Panc1 (cell line): Measurements from ENCODE around the gene NAT16. TPM values are rescaled to one million over a fixed set of nuclear protein-coding genes. Genes with fewer than 3 reads are reported as not detected.

Source experiments
- ATAC-seq: fragments of 200-7000 bp; cut with Tn5 transposase; 2 replicates; pipeline ENCODE4 v1.9.1; 2020; ENCODE audit warnings: mild to moderate bottlenecking, moderate library complexity
- BruUV-seq: library from RNA; stranded (reverse); fragments of 400-500 nt; replicated peaks from 2 replicates; lab custom pipeline; 2021; lab: Mats Ljungman, UMichigan
- CTCF ChIA-PET: fragments of 300-600 bp; sonication (Branson Sonifier 250); formaldehyde crosslinking; loops from one replicate; lab custom pipeline; 2022; ENCODE audit warnings: antibody characterized with exemption; lab: Charles Lee
- POLR2A ChIA-PET: fragments of 300-600 bp; sonication (Branson Sonifier 250); formaldehyde crosslinking; loops from one replicate; lab custom pipeline; 2022; ENCODE audit warnings: antibody characterized with exemption; lab: Charles Lee
- DNase-seq: peaks from one replicate; pipeline ENCODE4 v3.0.0-alpha.2; 2010; ENCODE audit warnings: low read depth, low spot score
- H3K27ac ChIP-seq: 2 replicates; pipeline ENCODE4 v1.5.1; 2011; ENCODE audit warnings: mild to moderate bottlenecking, low read length, inconsistent platforms
- H3K27me3 ChIP-seq: fragments of 200-500 bp; sonication (Bioruptor generic); 2 replicates; pipeline ENCODE4 v1.6.0; 2014; ENCODE audit warnings: low read length, inconsistent platforms; ENCODE audit not compliant: control insufficient read depth, insufficient read depth
- H3K36me3 ChIP-seq: fragments of 200-500 bp; sonication (Bioruptor generic); 2 replicates; pipeline ENCODE4 v1.5.1; 2014; ENCODE audit warnings: inconsistent platforms, mild to moderate bottlenecking, low read length, moderate library complexity; ENCODE audit not compliant: control insufficient read depth, insufficient read depth
- H3K4me1 ChIP-seq: 2 replicates; pipeline ENCODE4 v1.5.1; 2011; ENCODE audit warnings: inconsistent platforms, mild to moderate bottlenecking, low read length, moderate library complexity; ENCODE audit not compliant: control insufficient read depth, insufficient read depth
- H3K4me3 ChIP-seq, 2 experiments: 2 replicates each; pipeline ENCODE4 v1.5.1; 2011 to 2012; ENCODE audit warnings: low read depth in 2 of 2, low read length in 2 of 2, mild to moderate bottlenecking in 2 of 2, inconsistent platforms in 1 of 2, moderate library complexity in 1 of 2
- H3K9me3 ChIP-seq: fragments of 200-500 bp; sonication (Bioruptor generic); 2 replicates; pipeline ENCODE4 v1.5.1; 2014; ENCODE audit warnings: low read depth, mild to moderate bottlenecking, inconsistent platforms, low read length, moderate library complexity; ENCODE audit not compliant: control insufficient read depth, insufficient read depth
- POLR2AphosphoS5 ChIP-seq: IDR thresholded peaks from 2 replicates; pipeline ENCODE4 v1.6.1; 2012; ENCODE audit warnings: mild to moderate bottlenecking, low read depth, low read length, moderate library complexity
- SIN3A ChIP-seq: IDR thresholded peaks from 2 replicates; pipeline ENCODE4 v1.6.1; 2012; ENCODE audit warnings: low read depth, mild to moderate bottlenecking, low read length, moderate library complexity, borderline replicate concordance; ENCODE audit not compliant: insufficient read depth
- TCF7L2 ChIP-seq: IDR thresholded peaks from 2 replicates; pipeline ENCODE4 v1.6.1; 2011; ENCODE audit warnings: mild to moderate bottlenecking, low read depth, low read length, inconsistent platforms
- in situ Hi-C: cut with HindIII; loops from 2 replicates; pipeline ENCODE4 v1.10.0; 2016; ENCODE audit warnings: low sequenced_read_pairs, low pct_unique_long_range_greater_than_20kb
- intact Hi-C: fragments of 100-400 bp; cut with micrococcal nuclease; formaldehyde crosslinking; loops from one replicate; pipeline ENCODE4 v1.10.0; 2022; ENCODE audit not compliant: unreplicated experiment
- total RNA-seq: library from RNA; stranded (reverse); gene quantifications from one replicate; pipeline ENCODE4 v1.2.1, GENCODE V29; 2021; ENCODE audit not compliant: unreplicated experiment
- TF ChIP-seq, protein P1 (sequence below), 2 experiments: IDR thresholded peaks; 2 replicates each; pipeline ENCODE4 v1.6.1; 2011 to 2012; ENCODE audit warnings: low read depth in 2 of 2, control low read depth in 1 of 2, low read length in 1 of 2, mild to moderate bottlenecking in 1 of 2, moderate library complexity in 1 of 2; ENCODE audit not compliant: insufficient read depth in 1 of 2
- TF ChIP-seq, protein P2 (sequence below): fragments of 450-650 bp; IDR thresholded peaks from 2 replicates; pipeline ENCODE4 v1.5.1; 2017; ENCODE audit warnings: mild to moderate bottlenecking

NAT16 gene
- total RNA-seq, 1 experiment from 2014 or later: 0.15 TPM

DNA sequence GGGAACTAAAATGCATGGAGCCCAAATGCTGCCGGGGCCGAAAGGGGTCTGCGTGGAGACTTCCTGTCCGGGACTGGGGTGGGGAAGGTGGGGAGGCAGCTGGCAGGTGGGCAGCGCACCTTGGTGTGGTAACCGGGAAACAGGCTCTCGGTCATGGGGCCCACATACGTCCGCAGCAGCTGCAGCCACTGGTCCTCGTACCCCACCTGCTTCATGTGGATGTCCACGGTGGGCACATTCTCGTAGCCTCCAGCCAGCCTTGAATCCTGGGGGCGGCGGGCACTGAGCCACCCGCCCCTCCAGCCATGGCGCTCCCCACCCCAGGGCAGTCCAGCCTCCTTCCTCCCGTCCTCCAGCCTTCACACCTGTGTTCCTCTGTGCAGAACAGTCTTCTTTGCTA is 27.4 kb upstream of the NAT16 start:
- no peaks in the 10 kb centered on the region for H3K36me3 ChIP-seq
- no peaks in the 10 kb centered on the region for H3K9me3 ChIP-seq
- H3K4me1 ChIP-seq: no peaks in the 10 kb centered on the region
- TF ChIP-seq, protein P1, sequence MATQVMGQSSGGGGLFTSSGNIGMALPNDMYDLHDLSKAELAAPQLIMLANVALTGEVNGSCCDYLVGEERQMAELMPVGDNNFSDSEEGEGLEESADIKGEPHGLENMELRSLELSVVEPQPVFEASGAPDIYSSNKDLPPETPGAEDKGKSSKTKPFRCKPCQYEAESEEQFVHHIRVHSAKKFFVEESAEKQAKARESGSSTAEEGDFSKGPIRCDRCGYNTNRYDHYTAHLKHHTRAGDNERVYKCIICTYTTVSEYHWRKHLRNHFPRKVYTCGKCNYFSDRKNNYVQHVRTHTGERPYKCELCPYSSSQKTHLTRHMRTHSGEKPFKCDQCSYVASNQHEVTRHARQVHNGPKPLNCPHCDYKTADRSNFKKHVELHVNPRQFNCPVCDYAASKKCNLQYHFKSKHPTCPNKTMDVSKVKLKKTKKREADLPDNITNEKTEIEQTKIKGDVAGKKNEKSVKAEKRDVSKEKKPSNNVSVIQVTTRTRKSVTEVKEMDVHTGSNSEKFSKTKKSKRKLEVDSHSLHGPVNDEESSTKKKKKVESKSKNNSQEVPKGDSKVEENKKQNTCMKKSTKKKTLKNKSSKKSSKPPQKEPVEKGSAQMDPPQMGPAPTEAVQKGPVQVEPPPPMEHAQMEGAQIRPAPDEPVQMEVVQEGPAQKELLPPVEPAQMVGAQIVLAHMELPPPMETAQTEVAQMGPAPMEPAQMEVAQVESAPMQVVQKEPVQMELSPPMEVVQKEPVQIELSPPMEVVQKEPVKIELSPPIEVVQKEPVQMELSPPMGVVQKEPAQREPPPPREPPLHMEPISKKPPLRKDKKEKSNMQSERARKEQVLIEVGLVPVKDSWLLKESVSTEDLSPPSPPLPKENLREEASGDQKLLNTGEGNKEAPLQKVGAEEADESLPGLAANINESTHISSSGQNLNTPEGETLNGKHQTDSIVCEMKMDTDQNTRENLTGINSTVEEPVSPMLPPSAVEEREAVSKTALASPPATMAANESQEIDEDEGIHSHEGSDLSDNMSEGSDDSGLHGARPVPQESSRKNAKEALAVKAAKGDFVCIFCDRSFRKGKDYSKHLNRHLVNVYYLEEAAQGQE (IDR thresholded peaks at IDR 0.05; ENCODE audit: insufficient read depth in 1 of 2, low read depth in 2 of 2, low read length in 1 of 2): no peak
- TF ChIP-seq TCF7L2 (no peak), SIN3A (no peak), POLR2AphosphoS5 (no peak)
- TF ChIP-seq, protein P2, sequence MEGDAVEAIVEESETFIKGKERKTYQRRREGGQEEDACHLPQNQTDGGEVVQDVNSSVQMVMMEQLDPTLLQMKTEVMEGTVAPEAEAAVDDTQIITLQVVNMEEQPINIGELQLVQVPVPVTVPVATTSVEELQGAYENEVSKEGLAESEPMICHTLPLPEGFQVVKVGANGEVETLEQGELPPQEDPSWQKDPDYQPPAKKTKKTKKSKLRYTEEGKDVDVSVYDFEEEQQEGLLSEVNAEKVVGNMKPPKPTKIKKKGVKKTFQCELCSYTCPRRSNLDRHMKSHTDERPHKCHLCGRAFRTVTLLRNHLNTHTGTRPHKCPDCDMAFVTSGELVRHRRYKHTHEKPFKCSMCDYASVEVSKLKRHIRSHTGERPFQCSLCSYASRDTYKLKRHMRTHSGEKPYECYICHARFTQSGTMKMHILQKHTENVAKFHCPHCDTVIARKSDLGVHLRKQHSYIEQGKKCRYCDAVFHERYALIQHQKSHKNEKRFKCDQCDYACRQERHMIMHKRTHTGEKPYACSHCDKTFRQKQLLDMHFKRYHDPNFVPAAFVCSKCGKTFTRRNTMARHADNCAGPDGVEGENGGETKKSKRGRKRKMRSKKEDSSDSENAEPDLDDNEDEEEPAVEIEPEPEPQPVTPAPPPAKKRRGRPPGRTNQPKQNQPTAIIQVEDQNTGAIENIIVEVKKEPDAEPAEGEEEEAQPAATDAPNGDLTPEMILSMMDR: no peak
- POLR2A ChIA-PET: interaction anchor here (0.6 kb wide), 1 partner anchor 33 kb away, joined by 6 read pairs; no protein-coding TSS in a partner anchor
- BruUV-seq: no TSS peak
- DNase-seq: no peak
- H3K27ac ChIP-seq: no peak overlapping the region
- no peak for ATAC-seq
- H3K27me3 ChIP-seq: no peaks in the 10 kb centered on the region
- in situ Hi-C loops (no loop called here), intact Hi-C loops (no loop called here)
- CTCF ChIA-PET: no interaction called here
- H3K4me3 ChIP-seq: no peak overlapping the region

DNA sequence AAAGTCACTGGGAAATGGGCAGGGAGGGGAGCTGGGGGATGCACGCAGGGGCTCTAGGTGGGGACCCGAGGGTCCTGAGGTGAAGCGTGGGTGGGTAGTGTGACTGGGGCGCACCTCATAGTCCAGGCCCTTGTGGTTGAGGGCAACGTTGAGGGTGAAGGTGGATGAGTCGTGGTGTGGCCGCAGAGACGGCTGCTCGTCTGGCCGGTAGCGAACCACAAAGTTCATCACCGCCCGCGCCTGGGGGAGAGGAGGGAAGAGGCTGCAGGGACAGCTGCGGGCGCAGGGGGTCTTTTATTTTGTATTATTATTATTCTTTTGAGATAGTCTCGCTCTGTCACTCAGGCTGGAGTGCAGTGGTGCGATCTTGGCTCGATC is 26.6 kb upstream of the NAT16 start:
- Histone ChIP-seq H3K4me1 (no peaks in the 10 kb centered on the region), H3K36me3 (no peaks in the 10 kb centered on the region), H3K27me3 (no peaks in the 10 kb centered on the region), H3K9me3 (no peaks in the 10 kb centered on the region), H3K4me3 (no peak overlapping the region), H3K27ac (no peak overlapping the region)
- ChIA-PET POLR2A (no interaction called here), CTCF (no interaction called here)
- DNase-seq (no peak), ATAC-seq (no peak)
- in situ Hi-C loops (no loop called here), intact Hi-C loops (no loop called here)
- no TSS peak for BruUV-seq
- no peak for TF ChIP-seq TCF7L2
- no peak for TF ChIP-seq POLR2AphosphoS5
- TF ChIP-seq SIN3A: no peak

DNA sequence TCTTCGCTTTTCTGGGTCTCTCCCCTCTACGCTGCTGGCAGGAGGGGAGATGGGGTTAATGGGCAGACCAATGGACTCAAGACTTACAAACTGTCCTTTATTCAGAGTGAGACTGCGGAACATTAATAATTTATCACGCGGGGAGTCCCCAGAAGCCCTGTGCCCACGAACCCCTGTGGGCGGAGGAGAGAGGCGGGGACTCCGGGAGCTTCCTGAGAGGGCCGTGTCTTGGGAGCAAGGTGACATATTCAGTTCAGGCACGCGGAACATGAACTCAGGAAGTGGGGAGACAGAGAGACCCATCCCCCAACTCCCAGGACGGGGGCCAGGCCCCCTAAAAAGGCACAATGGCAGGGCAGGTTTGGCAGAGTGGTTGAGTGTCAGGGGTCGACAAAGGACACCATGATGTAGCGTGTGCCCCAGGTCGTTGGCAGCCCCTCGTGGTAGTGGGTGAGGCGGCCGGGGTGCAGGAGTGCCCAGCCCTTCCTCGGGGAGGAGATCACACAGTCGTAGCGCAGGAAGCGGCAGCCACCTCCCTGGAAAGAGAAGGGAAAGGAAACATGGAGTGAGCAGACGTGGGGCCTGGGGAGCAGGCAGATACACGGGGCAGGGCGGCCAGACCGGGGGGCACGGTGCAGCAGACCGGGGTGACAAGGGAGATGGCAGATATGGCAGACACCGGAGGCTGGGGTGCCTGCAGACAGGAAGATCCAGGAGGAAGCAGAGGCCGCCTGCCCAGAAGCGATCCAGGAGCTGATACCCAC is 26.0 kb upstream of the NAT16 start:
- Histone ChIP-seq H3K4me1 (no peaks in the 10 kb centered on the region), H3K4me3 (no peak overlapping the region), H3K27ac (no peak overlapping the region), H3K9me3 (no peaks in the 10 kb centered on the region), H3K36me3 (no peaks in the 10 kb centered on the region), H3K27me3 (no peaks in the 10 kb centered on the region)
- DNase-seq (no peak), ATAC-seq (no peak)
- ChIA-PET CTCF (no interaction called here), POLR2A (no interaction called here)
- TF ChIP-seq TCF7L2 (no peak), SIN3A (no peak), POLR2AphosphoS5 (no peak)
- TF ChIP-seq, protein P1 (IDR thresholded peaks at IDR 0.05; ENCODE audit: insufficient read depth in 1 of 2, low read depth in 2 of 2, low read length in 1 of 2): no peak
- TF ChIP-seq, protein P2: no peak
- no TSS peak for BruUV-seq
- in situ Hi-C loops: no loop called here
- intact Hi-C loops: no loop called here
